Measurements from ENCODE around the gene KRTAP23-1.

The KRTAP23-1 gene, protein sequence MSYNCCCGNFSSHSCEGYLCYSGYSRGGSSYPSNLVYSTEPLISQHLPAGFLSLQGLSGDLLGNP

DNA sequence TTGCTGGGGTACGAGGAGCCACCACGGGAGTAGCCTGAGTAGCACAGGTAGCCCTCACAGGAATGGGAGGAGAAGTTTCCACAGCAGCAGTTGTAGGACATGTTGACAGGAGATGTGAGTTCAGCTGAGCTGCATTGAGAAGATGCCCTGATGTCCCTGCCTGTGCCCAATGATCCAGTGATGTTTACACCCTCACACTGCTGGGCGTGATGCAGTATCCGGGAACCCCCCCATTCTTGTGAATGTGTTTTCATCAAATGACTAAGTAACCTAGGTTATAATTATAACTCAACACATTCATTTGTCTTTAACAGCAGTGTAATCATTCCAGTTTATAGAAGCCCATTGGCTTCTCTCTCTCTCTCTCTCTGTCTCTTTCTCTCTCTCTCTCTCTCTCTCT, at the start of gene KRTAP23-1:
KRTAP23-1 (minus strand) TSS at position 101 of the 400 bp plus-strand sequence; CDS start at position 101, 0 bp downstream.
- DNase-seq (ENCODE audit: low spot score), result no peak

DNA sequence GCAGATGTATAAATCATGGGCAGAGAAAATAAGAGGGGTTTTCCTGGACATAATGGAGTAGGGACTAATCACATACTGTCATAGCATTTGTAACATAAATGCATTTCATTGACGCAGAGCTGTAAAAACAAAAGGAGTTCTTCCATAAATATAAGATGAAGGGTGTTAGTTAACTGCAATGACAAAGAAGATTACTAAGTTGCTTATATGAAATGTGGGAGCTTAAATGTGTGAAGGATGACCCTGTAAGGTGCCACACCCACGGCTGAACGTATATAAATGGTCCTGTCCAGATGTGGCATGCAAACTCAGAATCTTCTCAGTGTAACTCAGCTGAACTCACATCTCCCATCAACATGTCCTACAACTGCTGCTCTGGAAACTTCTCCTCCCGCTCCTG, 47.3 kb upstream of the KRTAP23-1 start, which contains the start of gene KRTAP13-1:
KRTAP13-1 (plus strand) TSS at position 301 of the 400 bp plus-strand sequence; CDS start at position 357, 56 bp downstream.
- no peak for DNase-seq (ENCODE audit: low spot score)

DNA sequence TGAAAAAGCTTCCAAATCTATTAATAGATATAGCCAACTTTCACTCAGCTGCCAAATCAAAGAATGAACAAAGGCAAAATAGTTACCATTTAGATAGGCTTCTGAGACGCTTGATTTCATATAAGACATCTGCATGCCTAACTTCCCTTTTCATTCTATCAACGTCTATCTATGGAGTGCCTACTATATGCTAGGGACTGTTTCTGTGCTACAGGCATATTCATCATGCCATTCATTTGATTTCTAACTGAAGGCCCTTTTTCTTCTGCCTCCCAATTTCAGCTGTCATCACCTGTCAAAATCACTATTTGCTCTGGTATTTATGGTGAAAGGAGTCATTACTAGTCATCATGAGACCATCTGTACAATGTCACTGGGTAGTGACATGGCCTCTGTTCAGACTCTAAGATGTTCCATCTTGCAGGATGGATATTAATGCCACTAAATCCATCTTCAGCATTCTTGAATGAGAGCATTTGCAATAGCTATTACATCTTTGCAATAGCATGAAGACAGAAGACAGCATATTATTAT, 43.2 kb upstream of the KRTAP23-1 start:
- no peak for DNase-seq (ENCODE audit: low spot score)

DNA sequence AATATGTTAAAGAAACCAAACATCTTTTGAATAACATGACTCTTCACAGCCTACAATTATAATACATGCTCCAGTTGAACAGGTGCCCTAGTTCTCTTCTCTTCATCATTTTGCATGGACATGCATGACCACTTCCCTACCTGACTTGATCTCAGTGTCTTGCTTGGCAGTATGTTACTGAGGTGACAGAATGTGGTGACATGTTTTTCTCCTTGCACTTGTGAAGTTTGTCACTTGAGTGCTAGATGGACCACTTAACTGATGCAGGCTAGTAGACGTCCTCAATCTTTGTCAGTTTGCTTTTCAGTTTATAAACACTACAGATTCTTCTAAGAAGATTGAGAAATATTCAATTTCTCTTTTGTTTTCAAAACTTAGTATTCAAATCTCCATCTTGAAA, 33.8 kb upstream of the KRTAP23-1 start:
- DNase-seq (ENCODE audit: low spot score), result no peak

DNA sequence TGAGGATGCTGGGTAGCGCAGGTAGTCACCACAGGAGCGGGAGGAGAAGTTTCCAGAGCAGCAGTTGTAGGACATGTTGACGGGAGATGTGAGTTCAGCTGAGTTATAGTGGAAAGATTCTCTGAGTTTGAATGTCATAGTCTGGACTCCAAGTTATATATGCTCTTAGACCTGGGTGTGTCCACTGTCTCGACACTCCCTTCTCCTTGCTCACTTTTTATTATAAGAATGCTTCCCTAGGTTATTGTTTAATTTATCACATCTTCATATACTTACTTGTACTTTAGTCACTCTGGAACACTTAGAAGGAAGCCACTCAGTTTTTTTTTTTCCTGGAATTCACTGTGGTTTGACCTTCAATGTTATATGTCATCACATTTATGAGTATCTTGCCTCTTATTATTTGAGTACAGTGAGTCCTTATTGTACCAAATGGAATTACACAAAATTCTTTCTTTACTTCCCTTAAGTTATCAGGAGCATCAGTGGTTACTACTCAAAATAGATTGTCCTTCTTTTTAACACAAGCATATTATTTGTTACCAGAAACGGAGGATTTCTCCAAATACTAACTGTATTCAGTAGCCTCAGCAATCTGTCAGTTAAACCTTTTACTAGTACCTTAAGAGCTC, 23.8 kb upstream of the KRTAP23-1 start, which contains the start of gene KRTAP13-2:
KRTAP13-2 (minus strand) TSS at position 133 of the 632 bp plus-strand sequence; CDS start at position 75, 58 bp downstream.
- no peak for DNase-seq (ENCODE audit: low spot score)

DNA sequence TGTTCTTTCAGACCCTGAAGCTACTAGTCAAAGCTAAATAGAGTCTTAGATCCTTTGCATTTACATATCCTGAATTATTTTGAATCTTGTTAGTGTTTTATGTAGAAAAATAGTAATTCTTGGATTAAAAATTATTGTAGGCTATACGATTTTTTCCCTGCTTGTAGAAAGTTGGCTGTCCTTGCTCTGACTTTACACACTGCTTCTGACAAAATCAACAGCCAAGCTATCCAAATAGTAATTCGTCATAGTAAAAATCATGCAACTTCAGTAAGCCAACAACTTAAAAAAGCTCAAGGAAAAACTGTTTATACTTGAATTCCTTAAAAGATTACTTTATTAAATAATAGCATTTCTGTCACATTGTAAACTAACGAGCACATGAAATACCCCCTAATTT, 7.5 kb upstream of the KRTAP23-1 start:
- no peak for DNase-seq (ENCODE audit: low spot score)

DNA sequence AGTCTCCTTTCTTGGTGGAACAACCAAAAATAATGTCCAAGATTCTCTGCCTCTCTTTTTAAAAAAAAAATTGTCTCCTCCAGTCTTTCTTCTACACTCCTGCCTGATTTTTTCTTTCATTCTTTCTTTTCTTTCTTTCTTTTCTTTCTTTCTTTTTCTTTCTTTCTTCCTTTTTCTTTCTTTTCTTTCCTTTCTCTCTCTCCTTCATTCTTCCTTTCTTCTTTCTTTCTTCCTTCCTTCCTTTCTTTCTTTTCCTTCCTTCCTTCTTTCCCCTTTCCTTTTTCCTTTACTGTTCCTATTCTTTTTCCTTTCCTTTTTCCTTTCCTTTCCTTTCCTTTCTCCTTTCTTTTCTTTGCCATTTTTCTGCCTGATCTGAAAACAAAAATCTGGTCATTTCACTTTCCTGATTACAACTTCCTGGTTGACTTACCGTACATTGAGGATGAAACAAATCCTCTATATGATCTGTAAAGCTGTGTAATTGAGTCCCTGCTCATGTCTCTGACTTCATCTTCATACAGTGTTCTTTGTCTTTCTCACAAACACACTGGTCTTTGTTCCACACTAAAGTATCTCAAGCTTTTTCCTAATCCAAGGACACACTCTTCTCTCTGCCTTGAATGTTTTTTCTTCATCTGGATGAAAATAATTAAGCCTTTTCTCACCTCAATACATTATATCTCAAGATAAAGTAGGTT, 6.1 kb upstream of the KRTAP23-1 start:
- DNase-seq (ENCODE audit: low spot score), result no peak

DNA sequence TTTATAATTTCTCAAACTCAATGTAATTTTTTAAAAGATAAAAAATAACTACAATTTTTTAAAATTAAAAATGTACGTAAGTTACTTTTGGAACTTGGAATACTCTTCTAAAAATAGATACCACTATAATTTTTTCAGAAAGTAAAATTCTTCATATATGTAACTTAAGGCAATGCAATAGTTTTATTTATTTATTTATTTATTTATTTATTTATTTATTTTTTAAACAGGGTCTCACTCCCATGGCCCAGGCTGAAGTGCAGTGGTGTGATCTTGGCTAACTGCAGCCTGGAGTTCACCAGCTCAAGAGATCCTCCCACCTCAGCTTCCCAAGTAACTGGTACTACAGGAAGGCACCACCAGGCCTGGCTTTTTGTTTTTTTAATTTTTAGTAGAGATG, 3.1 kb upstream of the KRTAP23-1 start:
- no peak for DNase-seq (ENCODE audit: low spot score)

DNA sequence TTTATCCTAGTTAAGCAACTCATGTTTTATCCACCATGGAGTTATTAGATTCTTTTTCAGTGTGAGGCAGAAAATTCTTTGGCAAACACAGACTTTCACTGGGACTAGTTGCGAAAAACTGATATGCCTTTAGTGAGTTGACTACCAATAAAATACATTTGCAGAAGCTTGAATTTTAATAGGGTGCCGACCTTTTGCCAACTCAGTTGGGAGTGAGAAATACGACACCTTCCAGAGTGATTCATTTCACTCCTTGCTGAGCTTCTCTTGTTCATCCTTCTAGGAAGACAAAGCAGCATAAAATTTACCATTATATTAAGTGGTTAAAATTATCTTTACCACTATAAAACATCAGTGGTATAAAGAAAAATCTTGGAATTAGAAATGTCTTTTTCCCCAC, 1.2 kb upstream of the KRTAP23-1 start:
- no peak for DNase-seq (ENCODE audit: low spot score)

DNA sequence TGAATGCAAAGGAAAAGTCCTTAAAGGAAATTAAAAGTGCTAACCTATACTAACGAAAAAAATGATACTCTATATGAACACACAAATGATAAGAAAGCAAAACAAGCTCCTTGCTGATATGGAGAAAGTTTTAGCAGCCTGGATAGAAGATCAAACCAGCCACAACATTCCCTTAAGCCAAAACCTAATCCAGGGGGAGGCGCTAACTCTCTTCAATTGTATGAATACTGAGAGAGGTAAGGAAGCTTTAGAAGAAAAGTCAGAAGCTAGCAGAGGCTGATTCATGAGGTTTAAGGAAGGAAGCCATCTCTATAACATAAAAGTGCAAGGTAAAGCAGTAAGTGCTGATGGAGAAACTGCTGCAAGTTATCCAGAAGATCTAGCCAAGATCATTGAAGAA, 3.4 kb downstream of the KRTAP23-1 start:
- no peak for DNase-seq (ENCODE audit: low spot score)

DNA sequence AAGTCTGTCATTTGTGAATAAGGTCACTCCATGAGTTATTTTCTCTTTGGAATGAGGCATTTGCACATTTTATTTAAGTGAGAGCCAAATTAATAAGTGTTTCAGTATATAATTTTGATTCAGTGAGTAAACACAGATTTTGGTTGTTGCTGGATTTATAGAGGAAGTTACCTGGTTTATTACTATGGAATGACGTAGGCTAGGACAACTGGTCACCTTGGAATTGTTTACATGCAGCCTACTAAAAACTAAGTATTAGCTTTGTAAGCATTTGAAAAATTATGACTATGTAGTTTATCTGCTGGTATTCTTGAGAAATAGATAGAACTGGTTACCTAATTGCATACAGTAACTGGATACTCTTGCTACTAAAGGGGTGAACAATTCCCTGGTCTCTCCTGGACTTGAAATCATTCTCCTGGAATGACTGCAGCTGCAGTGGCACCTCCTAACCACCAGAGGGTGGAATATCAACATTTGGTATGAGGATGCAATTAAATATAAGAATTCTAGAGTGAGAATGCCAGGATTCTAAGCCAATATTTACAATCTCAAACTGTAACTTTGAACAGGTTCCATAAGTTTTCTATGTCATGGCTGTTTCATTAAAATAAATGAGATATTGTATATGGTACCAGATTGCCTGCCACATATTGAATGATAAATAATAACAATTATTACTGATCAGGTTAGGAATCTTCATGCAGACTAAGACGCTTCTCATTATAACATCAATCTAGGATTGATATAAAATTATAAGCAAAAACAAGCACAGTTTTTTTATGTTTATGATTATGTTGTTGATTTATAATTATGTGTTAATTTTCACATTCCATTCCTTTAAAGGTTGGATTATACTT, 7.5 kb downstream of the KRTAP23-1 start:
- DNase-seq (ENCODE audit: low spot score), result peak; percentile 4

DNA sequence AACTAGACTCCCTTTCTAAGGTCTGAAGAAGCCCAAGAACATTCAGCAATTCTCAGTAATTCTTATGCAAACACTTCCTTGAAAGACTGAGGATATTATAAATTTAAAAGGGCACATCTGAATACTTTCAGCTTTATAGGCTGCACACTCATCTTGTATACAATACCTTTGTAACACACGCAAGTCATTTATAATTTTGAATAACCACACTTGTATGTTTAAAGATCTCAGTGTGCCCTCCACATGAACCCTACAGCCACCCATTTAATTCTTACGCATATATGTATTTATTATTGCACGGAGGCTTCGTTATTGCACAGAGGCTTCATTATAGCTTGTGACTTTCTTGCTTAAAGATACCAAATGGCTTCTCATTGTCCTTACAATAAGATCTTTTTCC, 9.7 kb downstream of the KRTAP23-1 start:
- no peak for DNase-seq (ENCODE audit: low spot score)

DNA sequence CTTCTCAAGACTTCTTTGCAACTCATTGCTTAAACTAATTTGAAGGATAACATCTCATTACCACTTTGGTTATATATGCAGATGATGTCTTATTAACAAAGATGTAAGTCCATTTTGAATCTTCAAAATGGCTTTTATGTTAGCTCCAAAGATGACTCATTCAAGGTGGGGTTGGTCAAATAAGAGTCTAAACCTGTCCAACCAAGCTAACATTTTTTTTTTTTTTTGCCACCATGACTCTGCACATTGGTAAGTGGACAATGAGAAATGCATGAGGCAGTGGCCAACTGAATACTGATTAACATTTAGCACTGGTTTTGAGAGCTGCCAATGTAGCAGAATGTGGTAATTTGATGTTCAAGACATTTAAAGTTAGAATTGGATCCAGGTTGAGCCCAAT, 10.6 kb downstream of the KRTAP23-1 start:
- no peak for DNase-seq (ENCODE audit: low spot score)

DNA sequence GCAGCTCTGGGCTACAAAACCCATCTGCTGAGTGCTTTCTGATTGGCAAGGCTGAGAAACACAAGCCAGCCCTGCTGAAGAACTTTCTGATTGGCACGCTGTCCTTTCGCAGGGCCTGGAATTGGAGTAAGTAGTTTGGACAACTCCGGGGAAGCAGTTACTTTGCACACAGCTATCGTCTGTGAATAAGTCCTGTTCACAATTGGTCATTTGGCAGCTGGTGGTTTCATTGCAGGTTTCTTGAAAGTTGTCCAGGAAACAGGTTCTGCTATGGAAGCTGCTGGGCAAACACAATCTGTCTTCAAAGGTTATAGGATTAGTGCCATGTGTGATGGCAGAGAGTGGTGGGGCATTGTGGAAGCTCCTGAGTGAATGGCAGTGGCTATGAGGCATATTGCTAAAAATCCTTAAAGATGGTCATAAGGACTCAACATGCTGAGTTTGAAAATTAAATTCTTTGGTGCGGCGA, 11.1 kb downstream of the KRTAP23-1 start, which contains the start of gene KRTAP27-1:
KRTAP27-1 (minus strand) TSS at position 419 of the 469 bp plus-strand sequence; CDS start at position 393, 26 bp downstream.
- no peak for DNase-seq (ENCODE audit: low spot score)

DNA sequence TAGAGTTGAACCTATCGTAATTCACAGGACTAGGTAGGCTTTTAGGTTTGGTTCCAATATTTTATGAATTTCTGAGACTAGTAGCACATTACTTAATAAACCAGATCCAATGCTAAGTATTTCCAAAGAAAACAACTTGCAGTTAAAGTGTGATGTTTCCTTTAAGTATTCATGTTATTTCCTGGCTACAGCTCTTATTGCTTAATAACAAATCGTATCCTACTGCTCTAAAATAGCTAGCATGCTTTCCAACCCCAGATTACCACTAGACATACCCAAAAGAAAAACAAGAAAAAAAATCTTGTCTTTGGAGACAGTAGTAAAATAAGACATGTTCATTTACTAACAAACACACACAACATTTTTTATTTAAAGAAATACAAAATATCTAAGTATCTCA, 11.8 kb downstream of the KRTAP23-1 start:
- no peak for DNase-seq (ENCODE audit: low spot score)

DNA sequence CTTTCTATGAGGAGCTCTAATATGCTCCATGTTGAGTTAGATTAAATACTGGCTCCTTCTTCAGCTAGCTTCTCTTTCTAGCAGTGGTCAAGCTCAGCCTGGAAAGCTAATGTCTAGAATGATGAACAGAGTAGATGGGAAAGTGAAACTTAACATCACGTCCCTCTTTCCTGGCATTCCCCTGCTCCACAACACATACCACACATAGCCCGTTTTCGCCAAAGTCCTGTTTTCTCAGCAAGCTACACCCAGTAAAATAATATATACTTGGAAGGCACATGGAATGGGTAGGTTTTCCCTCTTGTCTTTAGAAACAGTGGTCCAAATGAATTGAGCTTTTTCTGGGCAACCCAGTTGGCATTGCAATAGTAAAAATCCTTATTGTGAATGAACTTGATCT, 14.7 kb downstream of the KRTAP23-1 start:
- no peak for DNase-seq (ENCODE audit: low spot score)

DNA sequence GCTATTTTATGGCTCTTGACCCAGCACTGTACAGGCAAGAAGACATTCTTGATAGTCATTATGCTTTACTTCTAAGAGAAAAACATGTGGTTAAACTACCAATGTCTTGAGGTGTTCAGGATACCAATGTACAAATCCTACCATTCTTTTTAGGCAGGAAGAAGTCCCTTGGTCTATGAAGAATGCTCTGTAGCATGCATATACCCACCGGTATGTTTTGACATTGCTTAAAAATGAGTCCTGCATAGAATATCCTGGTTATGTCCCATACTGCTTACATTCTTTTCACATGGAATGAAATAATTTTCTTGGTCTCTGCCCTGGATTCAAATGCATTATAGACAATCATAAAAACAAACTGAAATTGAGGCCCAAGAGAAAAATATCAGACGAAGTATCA, 15.7 kb downstream of the KRTAP23-1 start:
- DNase-seq (ENCODE audit: low spot score), result no peak

DNA sequence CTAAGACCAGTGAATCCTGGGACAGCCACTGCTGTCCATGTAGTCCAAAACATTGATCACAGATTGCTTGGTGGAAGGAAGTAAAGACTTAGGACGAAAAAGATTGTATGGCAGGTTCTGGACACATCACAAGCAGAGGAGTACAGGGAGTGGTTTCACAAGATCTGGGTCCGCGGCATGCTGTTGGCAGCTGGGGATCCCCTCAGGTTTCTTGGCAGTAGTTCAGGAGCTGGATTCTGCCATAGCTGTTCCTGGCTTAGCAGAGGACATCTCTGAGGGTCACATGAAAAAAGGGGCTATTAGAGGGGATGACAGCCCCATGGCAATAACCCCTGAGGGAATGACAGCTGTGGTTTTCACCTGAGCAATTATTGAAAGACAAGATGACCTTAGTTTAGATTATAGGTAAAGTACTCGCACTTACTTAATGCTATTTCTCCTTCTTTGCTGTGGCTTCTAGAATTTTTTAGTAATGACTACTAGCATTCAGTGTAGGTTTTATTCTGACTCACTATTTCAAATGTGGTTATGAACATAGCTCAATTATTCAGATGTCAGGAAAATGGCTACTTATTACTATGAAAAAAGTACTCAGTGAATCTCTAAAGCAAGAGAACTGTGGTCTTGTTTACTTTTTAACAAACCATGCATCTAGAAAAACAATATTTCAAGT, 19.1 kb downstream of the KRTAP23-1 start:
- no peak for DNase-seq (ENCODE audit: low spot score)

DNA sequence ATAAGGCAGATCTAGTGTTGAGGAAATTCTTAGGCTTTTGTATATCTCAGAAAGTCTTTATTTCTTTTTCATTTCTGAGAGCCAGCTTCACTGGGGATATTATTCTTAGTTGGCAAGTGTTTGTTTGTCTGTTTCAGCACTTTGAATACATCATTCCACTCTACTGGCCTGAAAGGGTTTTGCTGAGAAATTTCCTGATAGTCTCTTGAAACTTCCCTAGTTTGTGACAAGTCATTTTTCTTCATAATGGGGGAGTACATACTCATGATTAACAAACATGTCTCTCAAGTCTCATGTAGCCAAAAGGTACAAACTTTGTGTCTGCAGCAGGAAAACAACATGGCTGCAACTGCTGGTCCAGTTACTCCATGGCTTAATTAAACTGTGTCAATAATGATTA, 22.0 kb downstream of the KRTAP23-1 start:
- DNase-seq (ENCODE audit: low spot score), result no peak

DNA sequence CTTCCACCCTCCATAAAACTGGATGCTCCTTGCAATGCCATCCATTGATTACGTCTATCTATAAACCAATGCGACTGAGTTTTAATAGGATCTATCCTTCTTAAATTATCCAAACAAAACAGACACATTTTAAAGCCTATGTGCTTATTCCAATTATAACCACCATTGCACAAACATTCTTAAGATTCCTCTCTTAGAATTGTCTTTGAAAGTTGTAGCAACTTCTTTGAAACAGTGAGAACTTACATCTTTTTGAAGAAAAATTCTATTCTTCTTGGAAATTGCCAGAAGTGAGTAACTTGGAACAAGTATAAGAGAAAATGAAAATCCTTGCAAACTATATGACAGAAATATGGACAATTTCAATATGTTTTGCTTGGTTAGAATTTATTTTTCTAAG, 28.2 kb downstream of the KRTAP23-1 start, which contains the start of gene KRTAP26-1:
KRTAP26-1 (minus strand) TSS at position 101 of the 400 bp plus-strand sequence. CDS start 280 bp downstream, outside the sequence.
- no peak for DNase-seq (ENCODE audit: low spot score)

DNA sequence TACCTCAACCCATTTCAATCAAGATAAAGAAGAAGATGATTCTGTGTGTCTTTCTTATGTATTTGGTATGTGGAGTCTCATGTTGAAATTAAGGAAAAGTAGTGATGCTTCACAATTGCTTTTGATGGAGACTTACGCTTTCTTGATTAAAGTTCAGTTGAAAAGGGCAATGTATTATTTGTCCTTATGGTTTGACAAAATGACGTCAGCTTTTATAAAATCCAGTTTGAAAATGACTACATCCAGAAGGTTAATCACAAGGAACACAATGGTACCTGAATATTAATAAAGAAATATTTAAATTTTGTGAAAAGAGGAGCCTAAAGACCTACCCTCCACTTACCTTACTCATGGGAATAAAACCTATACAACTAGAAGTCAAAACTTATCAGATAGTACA, 32.7 kb downstream of the KRTAP23-1 start:
- no peak for DNase-seq (ENCODE audit: low spot score)

Measured in HuH-7.5 (cell line).